ENCODE measurements around the gene GALNT17.

- no peak for TF ChIP-seq CTCF (IDR thresholded peaks at IDR 0.05)
- no peak for TF ChIP-seq POLR2A (IDR thresholded peaks at IDR 0.05)
- TF ChIP-seq EP300 (IDR thresholded peaks at IDR 0.05), result no peak
Measured at GRCh38 chr7:71470326-71470725, 338.4 kb downstream of the GALNT17 start.
